ENCODE measurements around the gene LIN7C.

Gene LIN7C

GRCh38 chr11:27513389-27513788 lies 6.8 kb upstream of the LIN7C start:
- H3K4me3 ChIP-seq (ENCODE audit: low read depth, low read length): no peak overlapping the region
- no peak for DNase-seq (ENCODE audit: low read depth)
- TF ChIP-seq CTCF (IDR thresholded peaks at IDR 0.05; ENCODE audit: insufficient read depth, low read depth, low read length, missing control alignments): no peak

GRCh38 chr11:27512238-27512637 lies 5.7 kb upstream of the LIN7C start:
- TF ChIP-seq CTCF (IDR thresholded peaks at IDR 0.05; ENCODE audit: insufficient read depth, low read depth, low read length, missing control alignments): no peak
- H3K4me3 ChIP-seq (ENCODE audit: low read depth, low read length): no peak overlapping the region
- no peak for DNase-seq (ENCODE audit: low read depth)

GRCh38 chr11:27509908-27510307 lies 3.3 kb upstream of the LIN7C start:
- DNase-seq (ENCODE audit: low read depth): no peak
- TF ChIP-seq CTCF (IDR thresholded peaks at IDR 0.05; ENCODE audit: insufficient read depth, low read depth, low read length, missing control alignments): no peak
- no peak overlapping the region for H3K4me3 ChIP-seq (ENCODE audit: low read depth, low read length)

GRCh38 chr11:27507557-27508322 lies 1.2 kb upstream of the LIN7C start:
- peak overlapping the region; percentile 84 for H3K4me3 ChIP-seq (ENCODE audit: low read depth, low read length)
- no peak for DNase-seq (ENCODE audit: low read depth)
- no peak for TF ChIP-seq CTCF (IDR thresholded peaks at IDR 0.05; ENCODE audit: insufficient read depth, low read depth, low read length, missing control alignments)

- peak overlapping the region; percentile 84 for H3K4me3 ChIP-seq (ENCODE audit: low read depth, low read length)
- TF ChIP-seq CTCF (IDR thresholded peaks at IDR 0.05; ENCODE audit: insufficient read depth, low read depth, low read length, missing control alignments): no peak
- DNase-seq (ENCODE audit: low read depth): no peak
Measured at GRCh38 chr11:27505781-27506180, 788 bp downstream of the LIN7C start.

GRCh38 chr11:27504205-27504604 lies 2.4 kb downstream of the LIN7C start:
- no peak for TF ChIP-seq CTCF (IDR thresholded peaks at IDR 0.05; ENCODE audit: insufficient read depth, low read depth, low read length, missing control alignments)
- no peak for DNase-seq (ENCODE audit: low read depth)
- H3K4me3 ChIP-seq (ENCODE audit: low read depth, low read length): no peak overlapping the region

GRCh38 chr11:27501100-27501499 lies 5.5 kb downstream of the LIN7C start:
- no peak for TF ChIP-seq CTCF (IDR thresholded peaks at IDR 0.05; ENCODE audit: insufficient read depth, low read depth, low read length, missing control alignments)
- no peak for DNase-seq (ENCODE audit: low read depth)
- no peak overlapping the region for H3K4me3 ChIP-seq (ENCODE audit: low read depth, low read length)

Measured in GM12865 (cell line).